ENCODE results near the gene ST8SIA6.

Gene ST8SIA6

GRCh38 chr10:17383801-17384555 is 70.4 kb downstream of the ST8SIA6 start:
- no peak for DNase-seq

- no peak for DNase-seq
These were observed 72.8 kb downstream of the ST8SIA6 start for GRCh38 chr10:17381502-17382142.

- no peak for DNase-seq
These were observed 73.5 kb downstream of the ST8SIA6 start for GRCh38 chr10:17380888-17381287.

DNA sequence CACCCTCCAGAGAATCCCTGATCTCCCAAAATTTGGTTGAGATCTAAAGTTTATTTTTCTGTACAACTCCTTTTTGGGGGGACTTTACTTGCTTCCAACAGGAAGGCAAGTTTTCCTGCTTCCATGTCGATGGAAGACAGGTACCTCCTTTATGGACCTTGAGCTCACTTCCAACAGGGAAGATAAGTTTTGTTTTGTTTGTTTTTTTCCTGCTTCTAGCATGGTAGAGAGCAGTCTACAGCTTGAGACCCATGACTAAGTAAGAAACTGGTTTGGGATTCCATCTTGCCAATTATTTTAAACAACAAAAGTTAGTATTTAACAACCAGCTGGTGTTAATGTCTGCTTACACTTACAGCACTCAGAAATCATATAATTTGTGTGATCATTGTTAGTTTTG is 74.4 kb downstream of the ST8SIA6 start:
- DNase-seq, result no peak

GRCh38 chr10:17379151-17379690 is 75.2 kb downstream of the ST8SIA6 start:
- DNase-seq, result no peak

- DNase-seq, result peak; percentile 52
These were observed 78.3 kb downstream of the ST8SIA6 start for GRCh38 chr10:17375936-17376584.

GRCh38 chr10:17368708-17369272 is 85.6 kb downstream of the ST8SIA6 start:
- no peak for DNase-seq

- DNase-seq, result no peak
These were observed 87.7 kb downstream of the ST8SIA6 start for GRCh38 chr10:17366705-17367104.

DNA sequence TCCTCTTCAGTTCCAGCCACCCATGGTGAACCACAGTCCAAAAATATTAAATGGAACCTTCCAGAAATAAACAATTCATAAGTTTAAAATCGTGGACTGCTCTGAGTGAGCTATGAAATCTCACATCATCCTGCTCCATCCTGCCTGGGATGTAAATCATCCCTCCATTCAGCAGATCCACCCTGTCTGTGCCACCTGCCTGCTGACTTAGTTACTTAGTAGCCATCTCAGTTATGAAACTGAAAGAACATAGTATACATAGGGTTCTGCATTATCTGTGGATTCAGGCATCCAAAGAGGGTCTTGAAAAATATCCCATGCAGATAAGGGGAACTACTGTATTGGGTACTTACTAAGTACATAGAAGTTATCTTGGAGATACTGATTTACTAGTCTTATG is 89.0 kb downstream of the ST8SIA6 start:
- DNase-seq, result no peak

DNA sequence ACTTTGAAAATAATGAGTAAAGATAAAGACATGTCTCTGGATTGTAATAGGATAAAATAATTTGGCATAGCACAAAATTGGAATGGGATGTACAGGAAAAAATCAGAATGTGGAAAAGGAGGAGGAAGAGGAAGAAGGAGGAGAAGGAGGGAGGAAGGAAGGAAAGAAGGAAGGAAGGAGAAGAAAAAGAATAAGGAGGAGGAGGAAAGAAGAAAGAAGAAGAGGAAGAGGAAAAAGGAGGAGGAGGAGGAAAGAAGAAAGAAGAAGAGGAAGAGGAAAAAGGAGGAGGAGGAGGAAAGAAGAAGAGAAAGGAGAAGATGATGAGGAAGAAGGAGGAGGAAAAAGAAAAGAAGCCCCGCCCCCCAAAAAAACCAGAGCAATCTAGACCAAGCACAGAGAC is 95.9 kb downstream of the ST8SIA6 start:
- DNase-seq, result no peak

DNA sequence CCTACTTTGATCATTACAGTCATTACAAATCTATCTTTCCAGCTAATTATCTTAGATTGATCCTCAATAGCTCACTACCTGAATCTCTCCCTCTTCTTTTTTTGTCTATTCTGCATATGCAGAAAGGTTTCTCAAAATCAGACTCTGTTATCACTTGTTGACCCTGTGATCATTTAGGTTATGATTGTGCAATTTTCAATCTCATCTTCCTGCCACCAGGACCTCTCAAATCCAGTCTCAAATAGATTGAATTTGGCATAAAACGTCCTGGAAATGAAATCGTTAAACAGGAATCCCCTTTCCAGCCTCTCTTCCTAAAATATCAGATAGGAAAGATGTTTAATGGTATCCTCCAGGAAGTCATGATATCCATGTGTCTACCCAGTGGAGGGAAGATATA is 96.6 kb downstream of the ST8SIA6 start:
- no peak for DNase-seq

- no peak for DNase-seq
These were observed 97.6 kb downstream of the ST8SIA6 start for GRCh38 chr10:17356820-17357219.

DNA sequence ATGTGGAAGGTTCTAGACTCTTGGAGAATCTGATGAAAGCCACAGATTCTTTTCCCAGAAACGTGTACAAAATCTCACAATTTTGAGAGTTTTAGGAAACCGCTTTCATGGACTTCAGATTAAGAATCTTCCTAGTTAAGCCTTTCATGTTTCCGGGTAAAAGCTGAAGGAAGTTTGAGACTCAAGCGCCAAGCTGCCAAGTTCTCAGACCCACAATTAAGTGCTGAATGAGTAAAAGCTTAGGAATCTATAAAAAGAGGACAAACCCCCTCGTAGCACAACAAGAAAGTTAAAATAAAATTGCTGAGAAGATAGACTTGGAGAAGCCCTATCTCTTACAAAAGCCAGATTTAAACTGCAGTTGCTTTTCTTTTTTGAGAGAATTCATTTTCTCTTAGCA is 99.6 kb downstream of the ST8SIA6 start:
- DNase-seq, result no peak

- DNase-seq, result no peak
These were observed 100.7 kb downstream of the ST8SIA6 start for GRCh38 chr10:17353568-17354300.

GRCh38 chr10:17352583-17352982 is 101.8 kb downstream of the ST8SIA6 start:
- no peak for DNase-seq

DNA sequence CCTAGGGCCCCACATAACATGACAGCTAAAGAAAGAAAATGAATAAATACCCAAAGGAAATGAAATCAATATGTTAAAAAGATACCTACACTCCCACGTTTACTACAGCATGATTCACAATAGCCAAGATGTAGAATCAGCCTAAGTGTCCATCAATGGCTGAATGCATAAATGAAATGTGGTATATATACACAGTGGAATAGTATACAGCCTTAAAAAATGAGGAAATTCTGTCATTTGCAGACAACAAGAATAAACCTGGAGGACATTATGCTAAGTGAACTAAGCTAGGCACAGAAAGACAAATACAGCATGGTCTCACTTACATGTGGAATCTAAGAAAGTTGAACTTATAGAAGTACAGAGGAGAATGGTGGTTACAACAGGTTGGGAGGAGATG is 102.9 kb downstream of the ST8SIA6 start:
- DNase-seq, result no peak

GRCh38 chr10:17349717-17350116 is 104.7 kb downstream of the ST8SIA6 start:
- DNase-seq, result no peak

DNA sequence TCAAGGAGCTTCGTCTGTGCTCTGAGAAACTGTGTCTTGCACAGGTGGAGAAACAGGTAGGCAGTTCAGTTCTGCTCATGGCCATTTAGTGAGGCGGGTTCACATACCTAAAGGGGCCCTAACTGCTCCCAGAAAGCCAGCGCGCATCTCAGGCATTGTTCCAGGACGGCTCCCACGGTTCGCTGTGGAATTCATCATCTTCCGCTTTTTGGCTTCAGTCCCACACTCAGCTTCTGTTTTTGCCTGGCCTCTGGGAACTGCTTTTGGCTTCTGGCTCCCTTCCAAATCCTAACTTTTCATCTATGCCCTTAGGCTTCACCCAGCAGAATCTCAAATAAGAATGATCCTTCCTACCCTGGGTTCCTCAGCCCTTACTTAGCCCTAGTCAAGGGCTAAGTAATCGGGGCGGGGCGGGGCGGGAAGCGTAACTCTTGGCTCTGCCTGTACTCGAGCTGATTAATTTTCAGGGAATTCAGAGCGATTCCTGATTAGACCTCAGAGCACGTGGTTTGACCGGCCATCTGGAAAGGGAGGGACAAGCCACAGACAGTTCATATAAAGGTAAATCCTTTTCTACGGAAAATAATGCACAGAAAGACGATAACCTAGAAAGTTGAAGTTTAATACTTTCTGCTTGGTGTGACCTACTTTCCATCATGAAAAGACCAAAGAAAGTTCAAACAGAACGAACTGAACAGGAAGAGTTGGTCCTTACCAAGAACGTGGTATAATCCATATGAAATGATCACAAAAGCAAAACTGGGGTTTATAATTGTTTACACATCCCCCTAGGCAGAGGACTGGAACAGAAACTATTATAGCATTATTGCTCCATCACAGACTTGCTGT is 105.7 kb downstream of the ST8SIA6 start:
- peak; percentile 68 for DNase-seq

DNA sequence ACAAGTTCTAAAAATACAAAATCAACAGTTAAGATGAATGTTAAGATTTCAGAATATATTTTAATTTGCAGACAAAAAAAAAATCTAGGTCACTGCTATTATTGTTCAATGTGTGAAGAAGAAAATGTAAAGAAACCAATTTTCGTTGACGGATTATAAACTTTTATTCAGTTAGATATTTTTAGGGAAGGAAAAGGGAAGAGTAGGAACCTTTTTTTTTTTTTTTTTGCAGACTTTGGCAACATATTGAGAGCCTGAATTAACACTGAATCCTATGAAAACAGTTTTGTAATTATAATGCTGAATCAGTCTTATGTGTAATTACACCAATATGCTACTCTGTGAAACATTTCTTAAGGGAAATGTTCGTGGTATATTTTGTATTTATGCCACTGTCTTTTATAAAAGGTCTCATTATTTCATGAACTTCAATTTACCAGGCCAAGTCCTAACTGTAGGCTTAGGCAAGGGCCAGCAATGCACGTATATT is 106.3 kb downstream of the ST8SIA6 start:
- DNase-seq, result no peak

DNA sequence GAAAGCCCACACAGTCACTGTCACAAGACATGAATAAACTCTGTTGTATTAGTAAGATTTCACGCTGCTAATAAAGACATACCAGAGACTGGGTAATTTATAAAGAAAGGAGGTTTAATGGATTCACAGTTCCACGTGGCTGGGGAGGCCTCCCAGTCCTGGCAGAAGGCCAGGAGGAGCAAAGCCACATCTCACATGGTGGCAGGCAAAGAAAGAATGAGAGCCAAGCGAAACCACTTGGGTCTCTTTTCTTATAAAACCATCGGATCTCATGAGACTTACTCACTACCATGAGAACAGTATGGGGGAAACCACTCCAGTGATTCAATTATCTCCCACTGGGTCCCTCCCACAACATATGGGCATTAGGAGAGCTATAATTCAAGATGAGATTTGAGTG is 110.2 kb downstream of the ST8SIA6 start:
- DNase-seq, result peak; percentile 2

- DNase-seq, result no peak
These were observed 111.3 kb downstream of the ST8SIA6 start for GRCh38 chr10:17343118-17343517.
